ENCODE measurements around the gene SEZ6L2. TPM values are rescaled to one million over a fixed set of nuclear protein-coding genes. Genes with fewer than 3 reads are reported as not detected.
"Not testable (repeated sequence)": the region's sequence is repeated elsewhere in the genome, so short reads cannot be mapped to it uniquely, and the experiment has no call there.

Gene SEZ6L2
- 43.2 TPM for total RNA-seq

- FAIRE-seq (no peak), DNase-seq (ENCODE audit: low spot score in 2 of 2) (peak; percentile 76 to 80)
Measured at GRCh38 chr16:29899516-29900101, at the start of gene SEZ6L2. SEZ6L2 (minus strand) TSS chr16:29899550; CDS start chr16:29899019, 531 bp downstream.

GRCh38 chr16:29947897-29948296 is 48.5 kb upstream of the SEZ6L2 start:
- FAIRE-seq (no peak), DNase-seq (ENCODE audit: low spot score in 2 of 2) (no peak)

GRCh38 chr16:29943846-29944799 is 44.8 kb upstream of the SEZ6L2 start:
- FAIRE-seq (no peak), DNase-seq (ENCODE audit: low spot score in 2 of 2) (no peak)

- DNase-seq (ENCODE audit: low spot score in 2 of 2) = no peak
- FAIRE-seq = no peak
Measured at GRCh38 chr16:29940656-29941055, 41.3 kb upstream of the SEZ6L2 start.

- not testable (repeated sequence) for DNase-seq (ENCODE audit: low spot score in 2 of 2); FAIRE-seq
Measured at GRCh38 chr16:29931750-29932149, 32.4 kb upstream of the SEZ6L2 start.

- FAIRE-seq (no peak), DNase-seq (ENCODE audit: low spot score in 2 of 2) (no peak)
Measured at GRCh38 chr16:29927070-29927905, 27.9 kb upstream of the SEZ6L2 start.

GRCh38 chr16:29926711-29927052 is 27.3 kb upstream of the SEZ6L2 start:
- DNase-seq (ENCODE audit: low spot score in 2 of 2) (peak in 1 of 2 donors; percentile 51), FAIRE-seq (no peak)

- FAIRE-seq = no peak
Measured at GRCh38 chr16:29925781-29926710, 26.7 kb upstream of the SEZ6L2 start, which contains the start of gene KCTD13. KCTD13 (minus strand) TSS chr16:29926226; CDS start chr16:29926033, 193 bp downstream.

GRCh38 chr16:29925105-29925756 is 25.9 kb upstream of the SEZ6L2 start:
- no peak for FAIRE-seq
- DNase-seq (ENCODE audit: low spot score in 2 of 2) = no peak

More at GRCh38 chr16:29925781-29926710, 26.7 kb upstream of the SEZ6L2 start, which contains the start of gene KCTD13:
- peak; percentile 97 to 99 for DNase-seq (ENCODE audit: low spot score in 2 of 2)

GRCh38 chr16:29922986-29923501 is 23.7 kb upstream of the SEZ6L2 start:
- FAIRE-seq = no peak
- no peak for DNase-seq (ENCODE audit: low spot score in 2 of 2)

GRCh38 chr16:29922326-29922725 is 23.0 kb upstream of the SEZ6L2 start:
- FAIRE-seq (no peak), DNase-seq (ENCODE audit: low spot score in 2 of 2) (no peak)

GRCh38 chr16:29921034-29921385 is 21.7 kb upstream of the SEZ6L2 start:
- DNase-seq (ENCODE audit: low spot score in 2 of 2) (no peak), FAIRE-seq (no peak)

GRCh38 chr16:29920288-29921033 is 21.1 kb upstream of the SEZ6L2 start:
- no peak for DNase-seq (ENCODE audit: low spot score in 2 of 2)
- no peak for FAIRE-seq

GRCh38 chr16:29916979-29917378 is 17.6 kb upstream of the SEZ6L2 start:
- DNase-seq (ENCODE audit: low spot score in 2 of 2) = no peak
- no peak for FAIRE-seq

GRCh38 chr16:29915590-29916247 is 16.4 kb upstream of the SEZ6L2 start:
- DNase-seq (ENCODE audit: low spot score in 2 of 2) (no peak), FAIRE-seq (no peak)

- FAIRE-seq = no peak
- DNase-seq (ENCODE audit: low spot score in 2 of 2) = no peak
Measured at GRCh38 chr16:29913514-29913913, 14.2 kb upstream of the SEZ6L2 start.

- no peak for FAIRE-seq
- DNase-seq (ENCODE audit: low spot score in 2 of 2) = no peak
Measured at GRCh38 chr16:29912087-29912486, 12.7 kb upstream of the SEZ6L2 start.

GRCh38 chr16:29911676-29912010 is 12.3 kb upstream of the SEZ6L2 start:
- FAIRE-seq (no peak), DNase-seq (ENCODE audit: low spot score in 2 of 2) (no peak)
